Neural cell (in vitro differentiated cells): Measurements from ENCODE around the gene HABP4.

Source experiments
- POLR2AphosphoS5 ChIP-seq: IDR thresholded peaks from 2 replicates; pipeline ENCODE4 v1.6.1; 2012
- RAD21 ChIP-seq: fragments of 450-650 bp; conservative IDR thresholded peaks from 2 replicates; pipeline ENCODE4 v1.6.1; 2014; ENCODE audit warnings: antibody characterized with exemption, mild to moderate bottlenecking, moderate library complexity
- TAF1 ChIP-seq: IDR thresholded peaks from 2 replicates; pipeline ENCODE4 v1.6.1; 2012; ENCODE audit warnings: low read depth
- TF ChIP-seq, protein P1 (sequence below): fragments of 450-650 bp; IDR thresholded peaks from 2 replicates; pipeline ENCODE4 v1.5.1; 2014; ENCODE audit warnings: antibody characterized with exemption, mild to moderate bottlenecking, moderate library complexity; ENCODE audit not compliant: poor library complexity, severe bottlenecking

DNA sequence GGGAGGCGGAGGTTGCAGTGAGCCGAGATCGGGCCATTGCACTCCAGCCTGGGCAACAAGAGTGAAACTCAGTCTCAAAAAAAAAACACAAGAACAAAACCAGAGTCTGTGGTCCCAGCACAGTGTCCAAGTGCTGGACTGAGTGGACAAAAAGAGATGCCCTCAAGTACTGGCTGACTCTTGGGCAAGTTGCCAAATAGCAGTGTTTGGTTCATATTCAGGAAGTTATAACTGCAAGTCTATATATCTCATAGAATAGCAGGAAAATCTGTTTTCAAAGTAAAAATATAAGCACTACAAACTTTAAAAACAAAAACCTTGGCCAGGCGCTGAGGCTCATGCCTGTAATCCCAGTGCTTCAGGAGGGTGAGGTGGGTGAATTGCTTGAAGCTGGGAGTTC, 7.3 kb downstream of the HABP4 start:
- TF ChIP-seq POLR2AphosphoS5 (no peak), RAD21 (no peak), TAF1 (no peak)
- TF ChIP-seq, protein P1, sequence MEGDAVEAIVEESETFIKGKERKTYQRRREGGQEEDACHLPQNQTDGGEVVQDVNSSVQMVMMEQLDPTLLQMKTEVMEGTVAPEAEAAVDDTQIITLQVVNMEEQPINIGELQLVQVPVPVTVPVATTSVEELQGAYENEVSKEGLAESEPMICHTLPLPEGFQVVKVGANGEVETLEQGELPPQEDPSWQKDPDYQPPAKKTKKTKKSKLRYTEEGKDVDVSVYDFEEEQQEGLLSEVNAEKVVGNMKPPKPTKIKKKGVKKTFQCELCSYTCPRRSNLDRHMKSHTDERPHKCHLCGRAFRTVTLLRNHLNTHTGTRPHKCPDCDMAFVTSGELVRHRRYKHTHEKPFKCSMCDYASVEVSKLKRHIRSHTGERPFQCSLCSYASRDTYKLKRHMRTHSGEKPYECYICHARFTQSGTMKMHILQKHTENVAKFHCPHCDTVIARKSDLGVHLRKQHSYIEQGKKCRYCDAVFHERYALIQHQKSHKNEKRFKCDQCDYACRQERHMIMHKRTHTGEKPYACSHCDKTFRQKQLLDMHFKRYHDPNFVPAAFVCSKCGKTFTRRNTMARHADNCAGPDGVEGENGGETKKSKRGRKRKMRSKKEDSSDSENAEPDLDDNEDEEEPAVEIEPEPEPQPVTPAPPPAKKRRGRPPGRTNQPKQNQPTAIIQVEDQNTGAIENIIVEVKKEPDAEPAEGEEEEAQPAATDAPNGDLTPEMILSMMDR = no peak
